IPS-NIHi7 (cell line): ENCODE data around the gene GNAQ.
A peak's percentile ranks its signal among the peaks of the same experiment; 100 is the strongest.
"Not testable (repeated sequence)": the region's sequence is repeated elsewhere in the genome, so short reads cannot be mapped to it uniquely, and the experiment has no call there.

ENCODE experiments used
- DNase-seq: peaks from one replicate; pipeline ENCODE4 v3.0.0; 2012; ENCODE audit warnings: mixed read lengths; ENCODE audit errors: extremely low spot score

Gene GNAQ

GRCh38 chr9:77906991-77907390 is 124.6 kb downstream of the GNAQ start:
- no peak for DNase-seq

GRCh38 chr9:77903666-77904285 is 127.8 kb downstream of the GNAQ start:
- no peak for DNase-seq

GRCh38 chr9:77901771-77902170 is 129.8 kb downstream of the GNAQ start:
- DNase-seq = no peak

- DNase-seq = no peak
These were observed 130.6 kb downstream of the GNAQ start for GRCh38 chr9:77901018-77901417.

GRCh38 chr9:77899679-77900354 is 131.8 kb downstream of the GNAQ start:
- DNase-seq = no peak

GRCh38 chr9:77898864-77899263 is 132.7 kb downstream of the GNAQ start:
- DNase-seq = no peak

GRCh38 chr9:77896938-77897667 is 134.5 kb downstream of the GNAQ start:
- peak; percentile 36 for DNase-seq

GRCh38 chr9:77896269-77896937 is 135.2 kb downstream of the GNAQ start:
- DNase-seq = no peak

GRCh38 chr9:77893706-77894105 is 137.9 kb downstream of the GNAQ start:
- no peak for DNase-seq

GRCh38 chr9:77892955-77893514 is 138.6 kb downstream of the GNAQ start:
- DNase-seq = no peak

GRCh38 chr9:77892171-77892570 is 139.4 kb downstream of the GNAQ start:
- DNase-seq = peak; percentile 25

- no peak for DNase-seq
These were observed 140.3 kb downstream of the GNAQ start for GRCh38 chr9:77891128-77891800.

- no peak for DNase-seq
These were observed 143.9 kb downstream of the GNAQ start for GRCh38 chr9:77887662-77888061.

GRCh38 chr9:77885104-77885672 is 146.4 kb downstream of the GNAQ start:
- DNase-seq = no peak

GRCh38 chr9:77883846-77884771 is 147.5 kb downstream of the GNAQ start:
- peak; percentile 54 for DNase-seq

- DNase-seq = no peak
These were observed 148.5 kb downstream of the GNAQ start for GRCh38 chr9:77883133-77883532.

- no peak for DNase-seq
These were observed 149.3 kb downstream of the GNAQ start for GRCh38 chr9:77882294-77882693.

- not testable (repeated sequence) for DNase-seq
These were observed 150.0 kb downstream of the GNAQ start for GRCh38 chr9:77881634-77882033.

GRCh38 chr9:77881111-77881510 is 150.5 kb downstream of the GNAQ start:
- DNase-seq = no peak

- DNase-seq = no peak
These were observed 152.1 kb downstream of the GNAQ start for GRCh38 chr9:77879437-77879943.
